CD4-positive, alpha-beta memory T cell (primary cell): Measurements from ENCODE around the gene MANSC4. TPM values are rescaled to one million over a fixed set of nuclear protein-coding genes. Genes with fewer than 3 reads are reported as not detected.

ENCODE experiments used
- CTCF ChIA-PET: fragments of 350-600 bp; sonication (Branson Sonifier 250); formaldehyde crosslinking; loops from one replicate; lab custom pipeline; 2021; ENCODE audit warnings: inconsistent platforms; ENCODE audit not compliant: partially characterized antibody; lab: Charles Lee
- POLR2A ChIA-PET: fragments of 350-600 bp; sonication (Branson Sonifier 250); formaldehyde crosslinking; loops from one replicate; lab custom pipeline; 2021; ENCODE audit not compliant: partially characterized antibody; lab: Charles Lee
- DNase-seq, 5 donors: peaks; one replicate each; pipeline versions ENCODE4 v3.0.0 to v3.0.0-alpha.2; 2020 to 2022; ENCODE audit warnings: mixed read lengths in 1 of 5
- H3K27ac ChIP-seq: one replicate; pipeline ENCODE4 v1.7.0; 2013; ENCODE audit warnings: low read depth, low read length
- H3K27me3 ChIP-seq: 2 replicates; pipeline ENCODE4 v1.7.0; 2013; ENCODE audit warnings: mild to moderate bottlenecking, low read length, moderate library complexity; ENCODE audit not compliant: insufficient read depth
- H3K36me3 ChIP-seq: 2 replicates; pipeline ENCODE4 v1.7.0; 2013; ENCODE audit warnings: mild to moderate bottlenecking, low read length, moderate library complexity; ENCODE audit not compliant: insufficient read depth
- H3K4me1 ChIP-seq: 2 replicates; pipeline ENCODE4 v1.7.0; 2013; ENCODE audit warnings: mild to moderate bottlenecking, low read length, moderate library complexity; ENCODE audit not compliant: insufficient read depth
- H3K4me3 ChIP-seq, 2 donors: one replicate each; pipeline ENCODE4 v1.7.0; 2013; ENCODE audit warnings: low read length in 2 of 2, mild to moderate bottlenecking in 1 of 2
- H3K9me3 ChIP-seq, 2 donors: one replicate each; pipeline ENCODE4 v1.7.0; 2013; ENCODE audit warnings: low read length in 2 of 2, control low read depth in 1 of 2; ENCODE audit not compliant: control insufficient read depth in 1 of 2
- H3K27ac Mint-ChIP-seq, 7 donors: one replicate each; pipeline ENCODE4 v1.8.0; 2020 to 2021; ENCODE audit warnings: mixed read lengths in 7 of 7, mild to moderate bottlenecking in 6 of 7, inconsistent platforms in 3 of 7, moderate library complexity in 3 of 7
- H3K27me3 Mint-ChIP-seq, 2 donors: one replicate each; pipeline ENCODE4 v1.8.0; 2020 to 2021; ENCODE audit warnings: mixed read lengths in 2 of 2
- H3K36me3 Mint-ChIP-seq, 2 donors: one replicate each; pipeline ENCODE4 v1.8.0; 2020 to 2021; ENCODE audit warnings: mixed read lengths in 2 of 2, inconsistent platforms in 1 of 2, mild to moderate bottlenecking in 1 of 2
- H3K4me1 Mint-ChIP-seq, 4 donors: one replicate each; pipeline ENCODE4 v1.8.0; 2020 to 2021; ENCODE audit warnings: mixed read lengths in 4 of 4, mild to moderate bottlenecking in 1 of 4
- H3K4me3 Mint-ChIP-seq, 8 donors: one replicate each; pipeline ENCODE4 v1.8.0; 2020 to 2021; ENCODE audit warnings: mixed read lengths in 8 of 8, mild to moderate bottlenecking in 7 of 8, moderate library complexity in 6 of 8, inconsistent platforms in 3 of 8
- H3K9me3 Mint-ChIP-seq, 8 donors: one replicate each; pipeline ENCODE4 v1.8.0; 2020 to 2021; ENCODE audit warnings: mixed read lengths in 8 of 8, mild to moderate bottlenecking in 5 of 8, inconsistent platforms in 3 of 8, moderate library complexity in 1 of 8
- intact Hi-C: fragments of 100-400 bp; cut with micrococcal nuclease; formaldehyde crosslinking; loops from one replicate; pipeline ENCODE4 v1.15.1; 2023
- polyA plus RNA-seq, 2 donors: library from polyadenylated mRNA; unstranded; fragments of 300-500 nt; fragmentation: Illumina TruSeq; gene quantifications; one replicate each; pipeline ENCODE4 v1.2.3, GENCODE V29; 2021
- total RNA-seq, 2 experiments: library from RNA; stranded (reverse); gene quantifications; one replicate each; pipeline ENCODE4 v1.2.3, GENCODE V29; 2021

MANSC4 gene
- total and polyA plus RNA-seq, 4 experiments from 2014 or later, result 0.32 TPM; not detected in 3

- H3K4me3 ChIP-seq, result no peak overlapping the region
- Mint-ChIP-seq H3K9me3 (no peaks in the 10 kb centered on the region), H3K27ac (no peak overlapping the region), H3K36me3 (peaks cover 19 to 24% of the 10 kb centered on the region in 2 donors), H3K4me3 (no peak overlapping the region), H3K27me3 (no peaks in the 10 kb centered on the region), H3K4me1 (peaks cover 22 to 43% (median 33%) of the 10 kb centered on the region in 4 donors)
- CTCF ChIA-PET, result interaction anchor here (0.7 to 1.1 kb wide), 3 partner anchors 18 to 363 kb away, joined by 3 to 4 read pairs (median 3); no protein-coding TSS in a partner anchor
- H3K9me3 ChIP-seq, result no peaks in the 10 kb centered on the region
- POLR2A ChIA-PET, result interaction anchor here (0.9 kb wide), 1 partner anchor 18 kb away, joined by 3 read pairs; no protein-coding TSS in a partner anchor
- H3K4me1 ChIP-seq, result peaks cover under 1% of the 10 kb centered on the region
- no peaks in the 10 kb centered on the region for H3K36me3 ChIP-seq
- H3K27me3 ChIP-seq, result no peaks in the 10 kb centered on the region
- DNase-seq, result no peak
- intact Hi-C loops, result no loop called here
- H3K27ac ChIP-seq, result no peak overlapping the region
Measured at GRCh38 chr12:27787559-27787958, 7.5 kb upstream of the MANSC4 start.

GRCh38 chr12:27785882-27786570 lies 6.0 kb upstream of the MANSC4 start:
- no peak for DNase-seq
- CTCF ChIA-PET, result no interaction called here
- no peaks in the 10 kb centered on the region for H3K36me3 ChIP-seq
- Mint-ChIP-seq H3K27me3 (no peaks in the 10 kb centered on the region), H3K27ac (peak overlapping the region in 1 of 7 donors; percentile 52), H3K9me3 (no peaks in the 10 kb centered on the region), H3K4me1 (peaks cover 34 to 59% (median 47%) of the 10 kb centered on the region in 4 donors), H3K36me3 (peaks cover 9 to 13% of the 10 kb centered on the region in 2 donors), H3K4me3 (no peak overlapping the region)
- no peak overlapping the region for H3K27ac ChIP-seq
- H3K4me1 ChIP-seq, result peaks cover 16% of the 10 kb centered on the region
- H3K27me3 ChIP-seq, result no peaks in the 10 kb centered on the region
- no peak overlapping the region for H3K4me3 ChIP-seq
- POLR2A ChIA-PET, result no interaction called here
- intact Hi-C loops, result no loop called here
- no peaks in the 10 kb centered on the region for H3K9me3 ChIP-seq

- Mint-ChIP-seq H3K9me3 (no peaks in the 10 kb centered on the region), H3K4me3 (peak overlapping the region; percentile 7 to 88 (median 80)), H3K4me1 (peaks cover 33 to 53% (median 44%) of the 10 kb centered on the region in 4 donors), H3K27ac (peak overlapping the region in 2 of 7 donors; percentile 62 to 69), H3K27me3 (no peaks in the 10 kb centered on the region), H3K36me3 (peaks cover 6 to 9% of the 10 kb centered on the region in 2 donors)
- no peak overlapping the region for H3K4me3 ChIP-seq
- ChIA-PET CTCF (no interaction called here), POLR2A (no interaction called here)
- H3K4me1 ChIP-seq, result peaks cover 26% of the 10 kb centered on the region
- H3K9me3 ChIP-seq, result no peaks in the 10 kb centered on the region
- H3K36me3 ChIP-seq, result no peaks in the 10 kb centered on the region
- intact Hi-C loops, result no loop called here
- no peak for DNase-seq
- H3K27me3 ChIP-seq, result no peaks in the 10 kb centered on the region
- H3K27ac ChIP-seq, result no peak overlapping the region
Measured at GRCh38 chr12:27782481-27782880, 2.4 kb upstream of the MANSC4 start.

GRCh38 chr12:27781680-27782079 lies 1.6 kb upstream of the MANSC4 start:
- Mint-ChIP-seq H3K9me3 (no peaks in the 10 kb centered on the region), H3K4me3 (peak overlapping the region; percentile 72 to 89 (median 86)), H3K36me3 (peaks cover 6 to 9% of the 10 kb centered on the region in 2 donors), H3K27me3 (no peaks in the 10 kb centered on the region), H3K4me1 (peaks cover 33 to 51% (median 44%) of the 10 kb centered on the region in 4 donors), H3K27ac (peak overlapping the region; percentile 10 to 94 (median 65))
- no peak overlapping the region for H3K27ac ChIP-seq
- H3K4me3 ChIP-seq, result no peak overlapping the region
- no peaks in the 10 kb centered on the region for H3K27me3 ChIP-seq
- no peaks in the 10 kb centered on the region for H3K9me3 ChIP-seq
- peaks cover 26% of the 10 kb centered on the region for H3K4me1 ChIP-seq
- POLR2A ChIA-PET, result no interaction called here
- intact Hi-C loops, result loop anchor here (2.0 kb wide), 1 partner anchor 71 kb away; the partner anchor contains the start of gene MRPS35
- CTCF ChIA-PET, result no interaction called here
- no peaks in the 10 kb centered on the region for H3K36me3 ChIP-seq
- DNase-seq, result no peak

GRCh38 chr12:27780612-27781408 lies 774 bp upstream of the MANSC4 start:
- H3K4me3 Mint-ChIP-seq, result peak overlapping the region; percentile 72 to 89 (median 86)
- H3K36me3 Mint-ChIP-seq, result peaks cover 6 to 9% of the 10 kb centered on the region in 2 donors
- Histone ChIP-seq H3K4me3 (peak overlapping the region; percentile 73 to 74), H3K9me3 (no peaks in the 10 kb centered on the region), H3K27ac (peak overlapping the region; percentile 62), H3K4me1 (peaks cover 26% of the 10 kb centered on the region), H3K36me3 (no peaks in the 10 kb centered on the region), H3K27me3 (no peaks in the 10 kb centered on the region)
- peak in 2 of 5 donors; percentile 7 to 55 for DNase-seq
- peaks cover 31 to 46% (median 38%) of the 10 kb centered on the region in 4 donors for H3K4me1 Mint-ChIP-seq
- no peaks in the 10 kb centered on the region for H3K27me3 Mint-ChIP-seq
- H3K27ac Mint-ChIP-seq, result peak overlapping the region in 6 of 7 donors; percentile 68 to 86 (median 84)
- intact Hi-C loops, result loop anchor here (1.0 to 2.0 kb wide), 2 partner anchors 40 to 70 kb away; partner anchors contain the start of gene MRPS35
- CTCF ChIA-PET, result interaction anchor here (1.0 to 2.0 kb wide), 3 partner anchors 10 to 41 kb away, joined by 3 to 12 read pairs (median 3); no protein-coding TSS in a partner anchor
- no peaks in the 10 kb centered on the region for H3K9me3 Mint-ChIP-seq
- POLR2A ChIA-PET, result interaction anchor here (0.6 to 2.6 kb wide), 9 partner anchors 10 to 949 kb away, joined by 3 to 23 read pairs (median 6); partner anchors contain the start of genes CCDC91 and PPFIBP1

GRCh38 chr12:27779416-27779919 lies 568 bp downstream of the MANSC4 start:
- H3K4me3 Mint-ChIP-seq, result peak overlapping the region; percentile 86 to 94 (median 90)
- Histone ChIP-seq H3K9me3 (no peaks in the 10 kb centered on the region), H3K4me3 (peak overlapping the region; percentile 73 to 74)

More at GRCh38 chr12:27779416-27779919, 568 bp downstream of the MANSC4 start:
- H3K27me3 ChIP-seq, result no peaks in the 10 kb centered on the region
- Mint-ChIP-seq H3K9me3 (no peaks in the 10 kb centered on the region), H3K4me1 (peaks cover 26 to 34% (median 29%) of the 10 kb centered on the region in 4 donors), H3K27ac (peak overlapping the region; percentile 82 to 97 (median 87)), H3K36me3 (peaks cover 3 to 6% of the 10 kb centered on the region in 2 donors), H3K27me3 (no peaks in the 10 kb centered on the region)
- DNase-seq, result peak in 2 of 5 donors; percentile 1 to 35
- peaks cover 26% of the 10 kb centered on the region for H3K4me1 ChIP-seq
- H3K27ac ChIP-seq, result peak overlapping the region; percentile 62
- H3K36me3 ChIP-seq, result no peaks in the 10 kb centered on the region
- ChIA-PET POLR2A (interaction anchor here (1.0 to 2.6 kb wide), 8 partner anchors 11 to 947 kb away, joined by 3 to 23 read pairs (median 7); partner anchors contain the start of gene CCDC91), CTCF (interaction anchor here (1.0 to 2.0 kb wide), 3 partner anchors 11 to 46 kb away, joined by 3 to 12 read pairs (median 6); no protein-coding TSS in a partner anchor)
- intact Hi-C loops, result no loop called here
